PC-9 (cell line): Measurements from ENCODE around the gene PURA. TPM values are rescaled to one million over a fixed set of nuclear protein-coding genes. Genes with fewer than 3 reads are reported as not detected.

ENCODE experiments used
- BruUV-seq: library from RNA; stranded (reverse); fragments of 400-500 nt; replicated peaks from 2 replicates; lab custom pipeline; 2021; lab: Mats Ljungman, UMichigan
- CTCF ChIA-PET: fragments of 300-600 bp; sonication (Branson Sonifier 250); formaldehyde crosslinking; loops from one replicate; lab custom pipeline; 2022; ENCODE audit warnings: antibody characterized with exemption; lab: Charles Lee
- POLR2A ChIA-PET: fragments of 300-600 bp; sonication (Branson Sonifier 250); formaldehyde crosslinking; loops from one replicate; lab custom pipeline; 2022; ENCODE audit warnings: antibody characterized with exemption; ENCODE audit not compliant: unreplicated experiment; lab: Charles Lee
- DNase-seq, 2 experiments: peaks; one replicate each; pipeline versions ENCODE4 v3.0.0 to v3.0.0-alpha.2; 2015 to 2022; ENCODE audit warnings: mixed read lengths in 1 of 2
- H2AFZ ChIP-seq: fragments of 200-600 bp; sonication (generic); 2 replicates; pipeline ENCODE4 v1.8.1; 2017; ENCODE audit warnings: antibody characterized with exemption
- H3F3A ChIP-seq: fragments of 200-600 bp; sonication (generic); 2 replicates; pipeline ENCODE4 v1.8.1; 2017; ENCODE audit warnings: antibody characterized with exemption, mild to moderate bottlenecking, low read depth; ENCODE audit not compliant: insufficient read depth
- H3K27ac ChIP-seq: fragments of 200-600 bp; sonication (generic); 2 replicates; pipeline ENCODE4 v1.6.1; 2016; ENCODE audit warnings: mixed run types
- H3K27me3 ChIP-seq: fragments of 200-600 bp; sonication (generic); 2 replicates; pipeline ENCODE4 v1.6.1; 2016; ENCODE audit warnings: low read depth, mixed run types; ENCODE audit not compliant: insufficient read depth
- H3K36me3 ChIP-seq: fragments of 200-600 bp; sonication (generic); 2 replicates; pipeline ENCODE4 v1.6.1; 2016; ENCODE audit warnings: low read depth, mixed run types
- H3K4me1 ChIP-seq: fragments of 200-600 bp; sonication (generic); replicated peaks from 2 replicates; pipeline ENCODE4 v1.6.1; 2016; ENCODE audit warnings: mixed run types; ENCODE audit not compliant: insufficient read depth
- H3K4me2 ChIP-seq: fragments of 200-600 bp; sonication (generic); 2 replicates; pipeline ENCODE4 v1.6.1; 2017; ENCODE audit warnings: mixed run types
- H3K4me3 ChIP-seq: fragments of 200-600 bp; sonication (generic); 2 replicates; pipeline ENCODE4 v1.6.1; 2016; ENCODE audit warnings: mixed run types
- H3K79me2 ChIP-seq: fragments of 200-600 bp; sonication (generic); 2 replicates; pipeline ENCODE4 v1.6.1; 2017; ENCODE audit warnings: low read depth, mixed run types
- H3K9me2 ChIP-seq: fragments of 200-600 bp; sonication (generic); 2 replicates; pipeline ENCODE4 v1.8.1; 2017; ENCODE audit warnings: mild to moderate bottlenecking; ENCODE audit not compliant: insufficient read depth
- H3K9me3 ChIP-seq: fragments of 200-600 bp; sonication (generic); 2 replicates; pipeline ENCODE4 v1.8.1; 2016; ENCODE audit warnings: low read depth; ENCODE audit not compliant: insufficient read depth
- H4K20me1 ChIP-seq: fragments of 200-600 bp; sonication (generic); 2 replicates; pipeline ENCODE4 v1.8.1; 2017; ENCODE audit not compliant: insufficient read depth
- EZH2 ChIP-seq: fragments of 200-600 bp; sonication (generic); IDR thresholded peaks from 2 replicates; pipeline ENCODE4 v1.8.0; 2017; ENCODE audit warnings: antibody characterized with exemption, low read depth
- intact Hi-C: fragments of 100-400 bp; cut with micrococcal nuclease; formaldehyde crosslinking; loops from one replicate; pipeline ENCODE4 v1.10.0; 2022; ENCODE audit not compliant: unreplicated experiment
- total RNA-seq: library from RNA; stranded (reverse); gene quantifications from 2 replicates; pipeline ENCODE4 v1.2.3, GENCODE V29; 2021
- TF ChIP-seq, protein P1 (sequence below): fragments of 200-600 bp; sonication (generic); conservative IDR thresholded peaks from 2 replicates; pipeline ENCODE4 v1.6.1; 2017; ENCODE audit warnings: mixed run types, antibody characterized with exemption, mild to moderate bottlenecking, moderate library complexity

PURA gene
- total RNA-seq, 1 experiment from 2014 or later = 13.6 TPM

DNA sequence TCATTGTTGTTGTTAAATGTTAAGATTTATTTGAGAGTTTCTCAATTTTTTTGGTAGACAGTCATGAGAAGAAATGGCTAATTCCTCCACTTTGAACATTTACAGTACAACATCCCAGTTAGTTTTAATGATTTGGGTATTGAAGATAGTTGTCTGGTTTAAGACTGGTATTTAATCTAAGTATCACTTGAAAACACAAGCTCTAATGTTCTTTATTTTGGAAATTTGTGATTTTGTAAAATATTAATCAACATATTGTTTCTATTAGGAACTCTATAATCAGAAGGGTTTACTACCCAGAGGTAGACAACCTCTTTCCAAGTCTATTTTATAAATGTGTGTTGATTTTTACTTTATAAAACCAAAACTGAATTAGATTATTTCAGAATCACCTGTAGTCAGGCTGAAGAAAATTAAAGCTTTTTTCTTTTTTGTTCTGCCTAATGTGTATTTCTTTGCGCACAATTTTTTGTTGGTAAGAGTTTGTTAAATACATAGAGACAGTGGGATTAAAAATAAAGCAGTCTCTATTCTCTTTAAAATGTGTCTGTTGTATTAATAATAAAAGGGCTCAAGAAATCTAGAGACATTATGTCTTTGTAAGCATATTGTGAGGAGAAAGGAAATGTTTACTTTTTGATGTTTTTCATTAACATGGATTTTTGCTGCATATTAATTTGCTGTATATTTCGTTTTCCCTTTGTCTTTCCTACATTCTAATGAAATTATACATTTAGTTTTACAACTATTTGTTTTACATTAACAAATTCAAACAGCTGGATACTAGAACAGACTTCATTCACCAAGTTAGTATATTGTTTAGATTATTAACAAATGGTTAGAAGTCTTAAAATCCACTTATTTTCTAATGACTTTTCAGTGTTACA lies 3.9 kb upstream of the PURA start:
- Histone ChIP-seq H3K9me2 (no peaks in the 10 kb centered on the region), H3K9me3 (no peaks in the 10 kb centered on the region), H3F3A (peaks cover 35% of the 10 kb centered on the region), H3K27me3 (no peaks in the 10 kb centered on the region), H2AFZ (no peak overlapping the region), H3K4me1 (peaks cover 38% of the 10 kb centered on the region), H3K27ac (no peak overlapping the region; the same call in 1 of the 2 replicates), H3K4me3 (peak overlapping the region; percentile 99), H4K20me1 (peaks cover 3% of the 10 kb centered on the region; the same call in 1 of the 2 replicates), H3K79me2 (peaks cover 63% of the 10 kb centered on the region), H3K4me2 (peak overlapping the region; percentile 85), H3K36me3 (no peaks in the 10 kb centered on the region)
- no peak for TF ChIP-seq EZH2
- TF ChIP-seq, protein P1, sequence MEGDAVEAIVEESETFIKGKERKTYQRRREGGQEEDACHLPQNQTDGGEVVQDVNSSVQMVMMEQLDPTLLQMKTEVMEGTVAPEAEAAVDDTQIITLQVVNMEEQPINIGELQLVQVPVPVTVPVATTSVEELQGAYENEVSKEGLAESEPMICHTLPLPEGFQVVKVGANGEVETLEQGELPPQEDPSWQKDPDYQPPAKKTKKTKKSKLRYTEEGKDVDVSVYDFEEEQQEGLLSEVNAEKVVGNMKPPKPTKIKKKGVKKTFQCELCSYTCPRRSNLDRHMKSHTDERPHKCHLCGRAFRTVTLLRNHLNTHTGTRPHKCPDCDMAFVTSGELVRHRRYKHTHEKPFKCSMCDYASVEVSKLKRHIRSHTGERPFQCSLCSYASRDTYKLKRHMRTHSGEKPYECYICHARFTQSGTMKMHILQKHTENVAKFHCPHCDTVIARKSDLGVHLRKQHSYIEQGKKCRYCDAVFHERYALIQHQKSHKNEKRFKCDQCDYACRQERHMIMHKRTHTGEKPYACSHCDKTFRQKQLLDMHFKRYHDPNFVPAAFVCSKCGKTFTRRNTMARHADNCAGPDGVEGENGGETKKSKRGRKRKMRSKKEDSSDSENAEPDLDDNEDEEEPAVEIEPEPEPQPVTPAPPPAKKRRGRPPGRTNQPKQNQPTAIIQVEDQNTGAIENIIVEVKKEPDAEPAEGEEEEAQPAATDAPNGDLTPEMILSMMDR = no peak
- no TSS peak for BruUV-seq
- ChIA-PET POLR2A (interaction anchor here (0.5 kb wide), 1 partner anchor 22 kb away, joined by 7 read pairs; no protein-coding TSS in a partner anchor), CTCF (no interaction called here)
- intact Hi-C loops = no loop called here
- no peak for DNase-seq

DNA sequence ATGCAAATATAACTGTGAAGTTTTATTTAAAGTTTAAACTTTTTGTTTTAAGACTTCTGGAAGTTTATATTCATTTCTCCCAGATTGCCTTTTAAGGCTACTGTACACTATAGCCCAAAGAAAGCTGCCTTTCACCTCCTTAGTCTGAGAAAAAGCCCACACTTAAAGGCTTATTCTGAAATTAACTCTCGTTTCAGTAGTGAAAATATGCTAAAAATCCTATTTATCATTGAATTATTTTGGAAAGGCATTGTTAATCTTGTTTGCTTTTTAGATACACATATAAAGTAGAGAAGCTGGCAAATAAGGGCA lies 3.3 kb upstream of the PURA start:
- Histone ChIP-seq H3K9me2 (no peaks in the 10 kb centered on the region), H3K79me2 (peaks cover 69% of the 10 kb centered on the region), H3K27me3 (no peaks in the 10 kb centered on the region), H3K4me1 (peaks cover 44% of the 10 kb centered on the region), H3K4me3 (peak overlapping the region; percentile 99; the same call in 1 of the 2 replicates), H3K9me3 (no peaks in the 10 kb centered on the region), H3K27ac (no peak overlapping the region), H2AFZ (no peak overlapping the region), H3K36me3 (no peaks in the 10 kb centered on the region), H3K4me2 (peak overlapping the region; percentile 85), H4K20me1 (peaks cover 8% of the 10 kb centered on the region), H3F3A (peaks cover 34% of the 10 kb centered on the region)
- no TSS peak for BruUV-seq
- DNase-seq = no peak
- ChIA-PET CTCF (no interaction called here), POLR2A (interaction anchor here (0.5 kb wide), 1 partner anchor 608 kb away, joined by 3 read pairs; no protein-coding TSS in a partner anchor)
- TF ChIP-seq, protein P1 = no peak
- intact Hi-C loops = no loop called here

DNA sequence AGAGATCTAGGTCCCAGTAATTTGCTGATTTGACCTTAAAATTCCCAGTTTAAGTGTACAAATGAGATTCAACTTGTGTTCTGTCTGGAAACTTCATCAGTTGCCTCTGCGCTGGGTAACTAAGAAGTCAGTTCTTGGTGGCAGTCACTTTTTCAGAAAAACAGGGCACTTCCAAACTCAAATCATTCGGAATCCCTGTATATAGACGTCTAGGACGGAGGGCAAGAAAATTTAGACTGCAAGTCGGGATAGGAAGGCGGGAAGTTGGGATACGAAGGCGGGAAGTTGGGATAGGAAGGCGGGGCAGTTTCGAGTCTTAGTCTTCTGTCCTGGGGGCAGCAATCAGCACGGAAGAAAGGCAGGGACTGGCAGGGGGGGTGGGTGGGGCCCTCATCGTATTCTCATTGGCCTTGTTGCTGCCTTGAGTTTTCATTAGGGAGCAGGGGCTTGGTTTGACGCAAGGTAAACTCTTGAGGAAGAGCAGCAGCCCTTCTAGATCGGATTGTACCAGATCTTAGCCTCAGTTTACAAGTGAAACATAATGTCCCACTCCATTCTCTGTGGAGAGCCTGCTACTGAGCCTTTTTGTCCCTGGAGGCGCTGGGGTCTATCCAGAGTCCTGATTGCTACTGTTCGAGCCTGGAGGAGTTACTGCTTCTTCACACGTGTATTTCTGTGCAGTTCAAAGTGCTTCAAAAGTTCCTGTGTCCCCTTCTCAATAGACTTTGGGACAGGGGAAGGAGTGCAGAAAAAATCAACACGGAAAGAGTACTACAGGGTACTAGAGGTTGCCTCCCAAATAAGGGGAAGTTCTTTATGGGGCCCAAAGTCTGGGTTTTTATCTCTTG lies 2.7 kb upstream of the PURA start:
- Histone ChIP-seq H3K9me3 (no peaks in the 10 kb centered on the region), H3K36me3 (no peaks in the 10 kb centered on the region), H2AFZ (no peak overlapping the region), H3K4me3 (no peak overlapping the region), H3K27ac (no peak overlapping the region), H3F3A (peaks cover 28% of the 10 kb centered on the region), H4K20me1 (peaks cover 15% of the 10 kb centered on the region), H3K4me2 (no peak overlapping the region), H3K27me3 (no peaks in the 10 kb centered on the region), H3K4me1 (peaks cover 48% of the 10 kb centered on the region), H3K9me2 (no peaks in the 10 kb centered on the region), H3K79me2 (peaks cover 75% of the 10 kb centered on the region)
- intact Hi-C loops = no loop called here
- ChIA-PET CTCF (no interaction called here), POLR2A (interaction anchor here (0.5 kb wide), 1 partner anchor 607 kb away, joined by 3 read pairs; no protein-coding TSS in a partner anchor)
- no TSS peak for BruUV-seq
- TF ChIP-seq, protein P1 = no peak
- TF ChIP-seq EZH2 = no peak
- DNase-seq = no peak
